Hematopoietic multipotent progenitor cell treated with erythropoietin and hydrocortisone succinate and interleukin-3 and kit ligand, for 8 days (in vitro differentiated cells): ENCODE data around the gene GGN.
A peak's percentile ranks its signal among the peaks of the same experiment; 100 is the strongest.
"Not testable (repeated sequence)": the region's sequence is repeated elsewhere in the genome, so short reads cannot be mapped to it uniquely, and the experiment has no call there.

Experiments
- DNase-seq: peaks from one replicate; pipeline ENCODE4 v3.0.0-alpha.2; 2015

GGN gene

GRCh38 chr19:38386300-38386970, 1.4 kb downstream of the GGN start:
- no peak for DNase-seq

GRCh38 chr19:38385804-38386257, 2.0 kb downstream of the GGN start:
- peak; percentile 29 for DNase-seq

- no peak for DNase-seq
These were observed 2.6 kb downstream of the GGN start for GRCh38 chr19:38385057-38385803.

GRCh38 chr19:38384209-38385027, 3.4 kb downstream of the GGN start:
- DNase-seq, result peak; percentile 33

GRCh38 chr19:38383743-38384142, 4.1 kb downstream of the GGN start:
- no peak for DNase-seq

- DNase-seq, result no peak
These were observed 4.7 kb downstream of the GGN start for GRCh38 chr19:38383184-38383583.

GRCh38 chr19:38381138-38381537, 6.7 kb downstream of the GGN start:
- DNase-seq, result no peak

- DNase-seq, result no peak
These were observed 9.0 kb downstream of the GGN start for GRCh38 chr19:38378866-38379265.

GRCh38 chr19:38377052-38377451, 10.8 kb downstream of the GGN start:
- DNase-seq, result no peak

- DNase-seq, result no peak
These were observed 11.3 kb downstream of the GGN start for GRCh38 chr19:38376576-38376975.

- DNase-seq, result no peak
These were observed 12.1 kb downstream of the GGN start for GRCh38 chr19:38375748-38376147.

- DNase-seq, result no peak
These were observed 12.7 kb downstream of the GGN start for GRCh38 chr19:38375098-38375493.

GRCh38 chr19:38374332-38375097, 13.3 kb downstream of the GGN start, which contains the start of gene PSMD8:
Gene PSMD8 (plus strand): TSS chr19:38374571. CDS start chr19:38374602, 31 bp downstream.
- DNase-seq, result peak; percentile 100

GRCh38 chr19:38373907-38374331, 13.9 kb downstream of the GGN start:
- DNase-seq, result no peak

GRCh38 chr19:38371081-38371480, 16.8 kb downstream of the GGN start:
- no peak for DNase-seq

GRCh38 chr19:38370299-38370698, 17.5 kb downstream of the GGN start:
- no peak for DNase-seq

GRCh38 chr19:38369584-38369983, 18.2 kb downstream of the GGN start:
- DNase-seq, result no peak

- no peak for DNase-seq
These were observed 20.8 kb downstream of the GGN start for GRCh38 chr19:38367041-38367440.

GRCh38 chr19:38362946-38363688, 24.7 kb downstream of the GGN start:
- DNase-seq, result not testable (repeated sequence)

- peak; percentile 79 for DNase-seq
These were observed 25.5 kb downstream of the GGN start for GRCh38 chr19:38362076-38362945.

- peak; percentile 72 for DNase-seq
These were observed 26.2 kb downstream of the GGN start for GRCh38 chr19:38361633-38362075.
